Measurements from ENCODE around the gene FBLN7.

FBLN7 gene

DNA sequence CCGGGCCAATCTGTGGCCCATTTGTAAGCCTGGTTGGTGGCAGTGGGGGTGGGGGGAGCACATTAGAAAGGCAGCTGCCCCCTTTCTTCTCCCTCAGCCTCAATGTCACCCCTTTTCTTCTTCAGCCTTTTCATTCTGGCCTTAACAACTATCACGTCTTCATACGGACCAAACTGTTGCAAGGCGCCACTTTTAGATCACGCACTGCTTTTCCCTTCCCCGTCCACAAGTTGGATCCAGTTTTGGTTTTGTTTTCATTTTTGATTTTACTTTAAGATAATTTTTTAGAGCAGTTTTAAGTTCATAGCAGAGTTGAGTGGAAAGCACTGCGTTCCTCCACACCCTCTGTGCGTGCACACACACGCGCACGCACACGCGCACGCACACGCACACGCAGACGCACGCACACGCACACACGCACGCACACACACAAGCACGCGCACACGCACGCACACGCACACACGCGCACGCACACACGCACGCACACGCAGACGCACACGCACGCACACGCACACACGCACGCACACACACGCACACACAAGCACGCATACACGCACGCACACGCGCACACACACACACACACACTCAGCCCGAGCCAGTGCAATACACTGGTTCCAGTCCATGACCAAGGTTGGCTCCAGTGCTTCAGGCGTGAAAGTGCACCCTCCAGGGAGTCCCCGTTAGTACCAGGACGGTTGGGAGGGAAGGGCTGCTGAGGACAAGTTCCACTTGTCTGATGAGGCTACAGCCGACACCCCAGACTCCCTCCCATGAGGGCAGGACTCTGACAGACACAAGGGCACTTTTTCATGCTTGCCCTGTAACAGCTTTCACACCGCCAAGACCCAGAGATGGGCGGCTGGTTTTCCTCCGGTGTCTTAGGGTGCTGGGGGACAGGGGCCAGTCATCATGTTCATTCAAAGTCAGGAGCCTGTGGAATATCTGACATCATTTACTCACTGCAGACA, 22.4 kb downstream of the FBLN7 start:
- FAIRE-seq = no peak

- FAIRE-seq = no peak
Observed at GRCh38 chr2:112161431-112162145, 23.4 kb downstream of the FBLN7 start.

GRCh38 chr2:112162341-112162740, 24.2 kb downstream of the FBLN7 start:
- FAIRE-seq = no peak

- no peak for FAIRE-seq
Observed at GRCh38 chr2:112162956-112163355, 24.8 kb downstream of the FBLN7 start.

DNA sequence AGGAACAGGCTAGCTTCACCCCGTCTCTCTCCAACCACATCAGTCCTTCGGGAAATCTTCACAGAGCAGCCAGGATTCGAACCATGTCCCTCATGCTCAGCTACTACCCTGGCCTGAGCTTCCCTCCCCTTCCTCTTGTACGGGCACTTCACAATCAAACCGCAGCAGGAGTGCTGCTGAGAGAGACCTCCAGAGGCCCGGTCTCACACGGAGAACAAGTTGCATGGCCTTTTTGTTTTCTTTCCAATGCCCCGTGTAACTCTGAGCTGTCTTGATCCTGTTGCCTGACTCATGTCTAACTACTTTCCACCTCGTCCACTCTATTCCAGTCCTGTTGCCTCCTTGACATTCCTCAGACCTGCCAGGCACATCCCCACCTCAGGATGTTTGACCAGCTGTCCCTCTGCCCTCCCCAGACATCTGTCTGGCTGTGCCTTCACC, 25.4 kb downstream of the FBLN7 start:
- no peak for FAIRE-seq

- no peak for FAIRE-seq
Observed at GRCh38 chr2:112164876-112165275, 26.7 kb downstream of the FBLN7 start.

DNA sequence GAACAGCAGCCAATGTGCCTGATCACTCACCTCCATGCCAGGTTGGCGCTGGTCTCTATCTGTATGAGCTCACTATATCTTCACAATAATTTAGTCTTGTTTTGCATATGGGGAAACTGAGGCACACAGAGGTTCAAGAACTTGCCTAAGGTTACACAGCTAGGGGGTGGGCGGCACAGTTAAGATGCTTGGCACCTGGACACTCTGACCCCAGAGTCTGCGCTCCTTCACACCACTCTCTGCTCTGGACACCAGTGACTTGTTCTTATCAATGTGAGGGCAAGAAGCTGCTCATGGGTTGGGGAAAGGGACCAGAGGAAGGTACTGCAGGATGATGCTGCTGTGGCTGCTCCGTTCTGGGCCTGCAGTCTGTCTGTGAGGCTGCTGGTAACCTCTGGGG, 27.1 kb downstream of the FBLN7 start:
- FAIRE-seq = no peak

DNA sequence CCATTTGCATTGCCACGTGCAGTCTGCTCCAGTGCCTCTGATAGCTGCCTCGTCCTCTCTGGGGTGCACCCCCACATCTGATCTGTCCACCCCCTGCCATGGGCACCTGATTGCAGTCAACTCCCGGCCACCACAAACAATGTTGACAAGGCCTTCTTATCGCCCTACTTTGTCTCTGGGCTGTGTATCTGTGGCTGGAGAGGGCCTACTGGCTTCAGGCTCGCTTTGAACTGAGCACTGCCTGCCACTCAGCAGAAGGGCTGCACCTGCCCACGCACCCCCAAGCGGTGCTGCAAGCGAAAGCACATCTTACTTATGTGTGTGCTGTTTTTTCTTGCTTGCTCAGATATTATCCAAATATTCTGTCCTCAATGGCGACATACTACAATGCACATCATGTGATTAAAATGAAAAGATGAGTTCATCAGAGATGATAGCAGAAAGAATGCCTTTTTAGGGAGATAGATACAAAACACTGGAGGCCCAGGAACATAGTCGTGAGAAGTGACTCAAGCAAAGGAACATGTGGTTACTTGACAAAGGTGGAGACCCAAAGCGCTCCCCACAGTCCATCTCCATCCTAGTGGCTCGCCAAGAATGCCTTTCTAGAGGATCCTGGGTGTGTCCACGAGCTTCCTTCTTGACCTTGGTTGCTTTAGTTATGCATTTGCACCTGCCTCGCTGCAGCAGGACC, 28.8 kb downstream of the FBLN7 start:
- FAIRE-seq = no peak

- no peak for FAIRE-seq
Observed at GRCh38 chr2:112168422-112169124, 30.4 kb downstream of the FBLN7 start.

DNA sequence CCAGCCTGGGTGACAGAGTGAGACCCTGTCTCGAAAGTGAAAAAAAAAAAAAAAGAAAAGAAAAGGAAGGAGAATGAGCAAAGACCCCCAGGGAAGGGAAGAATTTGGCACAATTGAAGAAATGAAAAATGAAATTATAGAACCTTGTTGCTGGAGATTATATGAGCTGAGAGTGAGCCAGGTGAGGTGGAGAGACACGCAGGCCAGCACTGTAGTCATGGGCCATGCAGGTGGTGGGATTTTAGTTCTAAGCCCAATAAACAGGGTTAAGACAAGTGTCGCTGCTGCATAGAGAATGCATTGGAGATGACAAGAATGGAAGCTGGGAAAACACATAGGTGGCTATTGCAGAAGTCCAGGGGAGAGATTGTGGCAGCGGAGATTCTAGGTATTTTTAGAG, 32.3 kb downstream of the FBLN7 start:
- FAIRE-seq = no peak

DNA sequence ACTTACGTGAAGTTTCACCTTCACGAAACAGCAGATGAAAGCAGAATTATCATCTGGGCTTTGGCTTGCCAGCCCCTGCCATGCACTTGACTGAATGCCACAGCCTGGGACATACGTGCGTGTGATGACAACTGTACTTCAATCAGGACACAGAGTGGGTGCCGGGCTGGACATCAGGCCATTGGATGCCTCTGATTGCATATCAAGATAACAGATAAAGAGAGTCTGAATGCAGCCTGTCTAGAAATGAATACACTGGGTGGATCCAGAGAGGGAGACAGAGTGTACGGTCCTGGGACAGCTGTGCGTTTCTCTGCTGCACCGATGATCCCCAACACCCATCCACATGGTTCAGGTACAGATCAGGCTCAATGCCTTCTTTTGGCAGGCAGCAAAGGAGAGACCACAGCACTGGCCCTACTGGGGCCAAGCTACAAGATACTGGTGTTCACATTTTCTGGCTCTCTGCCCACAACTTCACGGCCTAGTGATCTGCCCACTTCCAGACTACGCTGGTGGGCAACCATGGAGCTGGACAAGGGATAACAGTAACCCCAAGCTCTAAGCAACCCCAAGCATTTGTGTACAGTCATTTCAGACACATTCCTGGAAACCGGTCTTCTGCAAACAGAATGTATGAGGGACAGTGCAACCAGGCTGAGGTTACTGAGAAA, 35.6 kb downstream of the FBLN7 start:
- no peak for FAIRE-seq

GRCh38 chr2:112174383-112174782, 36.2 kb downstream of the FBLN7 start:
- FAIRE-seq = no peak

DNA sequence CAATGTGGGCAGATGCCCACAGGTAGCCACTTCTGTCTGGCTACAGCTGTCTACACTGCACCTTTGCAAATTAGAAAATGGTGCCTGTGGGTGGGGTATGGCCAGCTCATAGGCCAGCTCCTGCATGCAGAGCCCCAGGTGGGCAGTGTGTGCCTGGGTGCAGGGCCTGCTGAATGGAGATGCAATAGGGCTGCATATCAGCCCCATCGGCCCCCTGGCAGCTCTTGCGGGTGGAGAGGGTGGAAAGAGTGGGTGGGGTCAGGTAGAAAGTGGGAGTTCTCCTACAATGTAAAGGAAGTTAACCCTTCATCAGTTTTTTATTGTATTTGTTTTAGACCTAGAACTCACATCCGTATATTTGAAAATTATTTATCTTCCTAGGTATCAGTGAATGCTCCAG, 37.1 kb downstream of the FBLN7 start:
- no peak for FAIRE-seq

- FAIRE-seq = no peak
Observed at GRCh38 chr2:112175958-112176573, 37.9 kb downstream of the FBLN7 start.

- no peak for FAIRE-seq
Observed at GRCh38 chr2:112181571-112182290, 43.5 kb downstream of the FBLN7 start.

GRCh38 chr2:112182581-112183034, 44.4 kb downstream of the FBLN7 start:
- FAIRE-seq = no peak

DNA sequence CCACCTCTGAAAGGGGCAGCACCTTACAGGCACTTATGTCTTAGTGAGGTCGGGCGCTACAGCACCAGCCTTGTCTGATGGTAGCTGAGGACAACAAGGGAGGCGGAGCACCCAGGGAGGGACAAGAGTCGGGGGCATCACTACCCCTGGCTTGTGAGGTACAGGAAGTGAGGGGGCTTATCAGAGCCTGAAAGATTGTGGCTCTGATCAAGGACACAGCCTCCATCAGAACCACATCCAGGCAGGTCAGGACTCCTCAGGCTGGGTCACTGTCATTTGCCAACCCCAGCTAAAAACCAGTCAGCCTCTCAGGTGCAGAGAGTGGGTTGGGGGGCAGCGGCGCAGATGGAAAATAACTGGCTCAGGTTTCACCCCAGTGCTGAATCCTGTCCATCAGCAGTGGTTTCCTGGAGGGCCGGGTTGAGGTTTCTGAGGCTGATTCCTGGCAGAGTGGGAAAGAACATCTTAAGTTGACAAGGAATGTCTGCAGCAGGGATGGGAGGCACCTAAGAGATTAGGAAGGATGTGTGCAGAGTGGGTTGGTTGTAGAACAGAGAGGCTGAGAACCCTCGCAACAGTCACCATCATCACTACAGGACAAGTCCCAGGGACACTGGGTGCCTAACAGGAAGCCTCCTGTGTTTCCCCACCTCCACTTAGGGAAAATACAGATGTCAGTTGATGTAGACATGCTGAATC, 45.3 kb downstream of the FBLN7 start:
- FAIRE-seq = no peak

- no peak for FAIRE-seq
Observed at GRCh38 chr2:112184121-112184520, 45.9 kb downstream of the FBLN7 start.

DNA sequence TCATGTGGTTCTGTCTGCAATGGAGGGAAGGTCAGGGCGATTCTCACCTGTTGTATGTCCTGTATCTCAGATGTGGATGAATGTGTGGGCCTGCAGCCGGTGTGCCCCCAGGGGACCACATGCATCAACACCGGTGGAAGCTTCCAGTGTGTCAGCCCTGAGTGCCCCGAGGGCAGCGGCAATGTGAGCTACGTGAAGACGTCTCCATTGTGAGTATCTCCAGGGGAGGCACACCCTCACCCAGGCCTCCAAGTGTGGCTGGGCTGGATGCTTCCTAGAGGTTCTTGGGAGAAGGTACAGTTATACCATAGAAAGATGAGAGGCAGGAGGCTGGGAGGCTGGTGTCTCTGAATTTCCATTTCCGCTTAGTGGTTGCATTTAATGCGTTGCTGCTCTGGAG, 46.9 kb downstream of the FBLN7 start:
- FAIRE-seq = no peak

DNA sequence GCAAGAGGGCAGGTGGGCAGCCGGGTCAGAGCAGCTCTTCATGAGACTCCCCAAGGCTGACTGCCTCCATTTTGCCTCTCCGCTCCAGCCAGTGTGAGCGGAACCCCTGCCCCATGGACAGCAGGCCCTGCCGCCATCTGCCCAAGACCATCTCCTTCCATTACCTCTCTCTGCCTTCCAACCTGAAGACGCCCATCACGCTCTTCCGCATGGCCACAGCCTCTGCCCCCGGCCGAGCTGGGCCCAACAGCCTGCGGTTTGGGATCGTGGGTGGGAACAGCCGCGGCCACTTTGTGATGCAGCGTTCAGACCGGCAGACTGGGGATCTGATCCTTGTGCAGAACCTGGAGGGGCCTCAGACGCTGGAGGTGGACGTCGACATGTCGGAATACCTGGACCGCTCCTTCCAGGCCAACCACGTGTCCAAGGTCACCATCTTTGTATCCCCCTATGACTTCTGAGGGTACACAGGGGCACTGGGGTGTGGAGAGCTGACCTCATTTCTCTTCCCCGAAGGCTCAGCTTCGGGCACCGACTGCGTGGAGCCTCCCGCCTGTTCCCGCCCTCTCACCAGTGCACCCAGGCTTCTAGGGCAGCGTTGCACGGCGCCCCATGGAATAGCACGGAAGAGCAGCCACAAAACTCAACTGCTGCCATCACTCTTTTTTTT, 49.0 kb downstream of the FBLN7 start:
- no peak for FAIRE-seq

All from G401.6 (cell line).